ENCODE measurements around the gene COBL. TPM values are rescaled to one million over a fixed set of nuclear protein-coding genes. Genes with fewer than 3 reads are reported as not detected.

COBL gene
- polyA plus RNA-seq, 1 donor (not counting 4 experiments of a cell fraction or from before 2014, with no cell fraction given), result 4.5 TPM

DNA sequence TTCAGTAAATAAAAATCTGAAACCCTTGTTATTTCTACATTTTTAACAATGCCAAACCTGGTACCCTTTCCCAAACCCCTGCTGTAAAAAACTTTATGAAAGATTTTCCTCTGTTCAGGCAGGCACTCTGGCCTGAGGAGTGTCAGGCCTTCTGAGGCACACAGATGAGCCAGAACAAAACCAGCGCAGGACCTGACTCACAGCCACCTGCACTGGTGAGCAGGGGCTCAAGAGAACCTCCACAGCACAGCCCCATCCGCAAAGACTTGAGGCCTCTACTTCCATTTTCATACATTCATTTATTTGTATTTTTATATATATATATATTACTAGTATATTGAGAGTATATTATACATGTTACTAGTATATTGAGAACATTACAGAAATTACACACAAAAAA lies 49.4 kb downstream of the COBL start:
- Histone ChIP-seq H3K9me1 (ENCODE audit: control insufficient read depth, extremely low read depth, insufficient read depth, low read length) (no peaks in the 10 kb centered on the region), H3K36me3 (ENCODE audit: control insufficient read depth in 2 of 2, extremely low read depth in 1 of 2, insufficient read depth in 2 of 2, low read length in 2 of 2) (no peaks in the 10 kb centered on the region), H3K27me3 (ENCODE audit: control insufficient read depth, extremely low read depth, insufficient read depth, low read length) (no peaks in the 10 kb centered on the region), H3K4me2 (ENCODE audit: control insufficient read depth, extremely low read depth, insufficient read depth, low read depth, low read length) (no peak overlapping the region), H3K4me3 (ENCODE audit: control insufficient read depth in 2 of 3, extremely low read depth in 1 of 3, insufficient read depth in 2 of 3, low read depth in 1 of 3, low read length in 3 of 3) (no peak overlapping the region), H3K79me2 (ENCODE audit: control insufficient read depth, insufficient read depth, low read length) (no peaks in the 10 kb centered on the region), H3K9ac (ENCODE audit: control insufficient read depth, extremely low read depth, insufficient read depth, low read length) (no peak overlapping the region), H3K27ac (ENCODE audit: control insufficient read depth, insufficient read depth, low read length) (no peak overlapping the region), H3K4me1 (ENCODE audit: control insufficient read depth, extremely low read depth, insufficient read depth, low read length) (peaks cover 7% of the 10 kb centered on the region), H4K20me1 (ENCODE audit: control insufficient read depth, extremely low read depth, insufficient read depth, low read length) (no peaks in the 10 kb centered on the region), H3K9me3 (ENCODE audit: control insufficient read depth, low read depth, low read length) (no peaks in the 10 kb centered on the region), H2AFZ (ENCODE audit: control insufficient read depth, low read length) (no peak overlapping the region)
- no peak for DNase-seq (ENCODE audit: low read depth, low spot score)
- dilution Hi-C loops (cut with MboI; ENCODE audit: extremely low pct_ligation_motif_present, low sequenced_read_pairs), result no loop called here
- FAIRE-seq, result no peak
- TF ChIP-seq EZH2 (IDR thresholded peaks at IDR 0.05; ENCODE audit: low read length) (no peak), CTCF (optimal IDR thresholded peaks at IDR 0.05 in 1 of 3, IDR thresholded peaks at IDR 0.05 in 1 of 3, conservative IDR thresholded peaks at IDR 0.05 in 1 of 3; ENCODE audit: extremely low read depth in 1 of 3, insufficient read depth in 2 of 3, low read length in 3 of 3) (no peak)

- Histone ChIP-seq H3K27ac (ENCODE audit: control insufficient read depth, insufficient read depth, low read length) (no peak overlapping the region), H3K79me2 (ENCODE audit: control insufficient read depth, insufficient read depth, low read length) (no peaks in the 10 kb centered on the region), H4K20me1 (ENCODE audit: control insufficient read depth, extremely low read depth, insufficient read depth, low read length) (no peaks in the 10 kb centered on the region), H2AFZ (ENCODE audit: control insufficient read depth, low read length) (no peak overlapping the region), H3K4me3 (ENCODE audit: control insufficient read depth in 2 of 3, extremely low read depth in 1 of 3, insufficient read depth in 2 of 3, low read depth in 1 of 3, low read length in 3 of 3) (no peak overlapping the region), H3K4me1 (ENCODE audit: control insufficient read depth, extremely low read depth, insufficient read depth, low read length) (peaks cover 10% of the 10 kb centered on the region), H3K9ac (ENCODE audit: control insufficient read depth, extremely low read depth, insufficient read depth, low read length) (no peak overlapping the region), H3K36me3 (ENCODE audit: control insufficient read depth in 2 of 2, extremely low read depth in 1 of 2, insufficient read depth in 2 of 2, low read length in 2 of 2) (no peaks in the 10 kb centered on the region), H3K27me3 (ENCODE audit: control insufficient read depth, extremely low read depth, insufficient read depth, low read length) (no peaks in the 10 kb centered on the region), H3K9me1 (ENCODE audit: control insufficient read depth, extremely low read depth, insufficient read depth, low read length) (no peaks in the 10 kb centered on the region), H3K4me2 (ENCODE audit: control insufficient read depth, extremely low read depth, insufficient read depth, low read depth, low read length) (no peak overlapping the region), H3K9me3 (ENCODE audit: control insufficient read depth, low read depth, low read length) (no peaks in the 10 kb centered on the region)
- DNase-seq (ENCODE audit: low read depth, low spot score) (no peak), FAIRE-seq (no peak)
- TF ChIP-seq CTCF (optimal IDR thresholded peaks at IDR 0.05 in 1 of 3, IDR thresholded peaks at IDR 0.05 in 1 of 3, conservative IDR thresholded peaks at IDR 0.05 in 1 of 3; ENCODE audit: extremely low read depth in 1 of 3, insufficient read depth in 2 of 3, low read length in 3 of 3) (no peak), EZH2 (IDR thresholded peaks at IDR 0.05; ENCODE audit: low read length) (no peak)
- dilution Hi-C loops (cut with MboI; ENCODE audit: extremely low pct_ligation_motif_present, low sequenced_read_pairs), result no loop called here
These were observed 51.3 kb downstream of the COBL start for GRCh38 chr7:51265066-51265907.
